Stimulated activated CD4-positive, alpha-beta T cell treated with anti-CD3 and anti-CD28 coated beads, Interleukin-12 subunit alpha, Interleukin-12 subunit beta, amount 100 ng/mL, for 48 hours (primary cell): ENCODE data around the gene MINK1.
"Not testable (repeated sequence)": the region's sequence is repeated elsewhere in the genome, so short reads cannot be mapped to it uniquely, and the experiment has no call there.

Experiments used
- DNase-seq, 3 donors: peaks; one replicate each; pipeline ENCODE4 v3.0.0-alpha.2; 2020; ENCODE audit warnings: low read depth in 2 of 3, low spot score in 1 of 3

The MINK1 gene

GRCh38 chr17:4845118-4845517, 12.0 kb downstream of the MINK1 start:
- no peak for DNase-seq

GRCh38 chr17:4846635-4847390, 13.7 kb downstream of the MINK1 start:
- DNase-seq = no peak

- DNase-seq = no peak
Observed at GRCh38 chr17:4849011-4849536, 15.9 kb downstream of the MINK1 start.

GRCh38 chr17:4850246-4850645, 17.1 kb downstream of the MINK1 start:
- no peak for DNase-seq

- DNase-seq = no peak
Observed at GRCh38 chr17:4851084-4851483, 17.9 kb downstream of the MINK1 start.

- no peak for DNase-seq
Observed at GRCh38 chr17:4852567-4853207, 19.5 kb downstream of the MINK1 start.

GRCh38 chr17:4853208-4853671, 20.1 kb downstream of the MINK1 start:
- DNase-seq = no peak

GRCh38 chr17:4854111-4854681, 21.1 kb downstream of the MINK1 start:
- DNase-seq = no peak

GRCh38 chr17:4856271-4856936, 23.3 kb downstream of the MINK1 start:
- DNase-seq = no peak

- no peak for DNase-seq
Observed at GRCh38 chr17:4856937-4857314, 23.8 kb downstream of the MINK1 start.

GRCh38 chr17:4857347-4857746, 24.2 kb downstream of the MINK1 start:
- not testable (repeated sequence) for DNase-seq

- DNase-seq = no peak
Observed at GRCh38 chr17:4858068-4858881, 25.1 kb downstream of the MINK1 start.

- no peak for DNase-seq
Observed at GRCh38 chr17:4858882-4859260, 25.7 kb downstream of the MINK1 start.

- DNase-seq = no peak
Observed at GRCh38 chr17:4859816-4860625, 26.9 kb downstream of the MINK1 start.

GRCh38 chr17:4860651-4861050, 27.5 kb downstream of the MINK1 start:
- DNase-seq = no peak

GRCh38 chr17:4861052-4861451, 27.9 kb downstream of the MINK1 start:
- DNase-seq = no peak

- DNase-seq = no peak
Observed at GRCh38 chr17:4862720-4863119, 29.6 kb downstream of the MINK1 start.

GRCh38 chr17:4863321-4863720, 30.2 kb downstream of the MINK1 start:
- no peak for DNase-seq

GRCh38 chr17:4867535-4867934, 34.4 kb downstream of the MINK1 start:
- not testable (repeated sequence) for DNase-seq
